VCaP (cell line): ENCODE data around the gene DTHD1.

Experiments used
- H3K27ac ChIP-seq: fragments of 450-650 bp; 2 replicates; pipeline ENCODE4 v1.5.1; 2017
- TF ChIP-seq, protein P1 (sequence below): fragments of 450-650 bp; conservative IDR thresholded peaks from 2 replicates; pipeline ENCODE4 v1.5.1; 2017; ENCODE audit warnings: mild to moderate bottlenecking, moderate library complexity

DTHD1 gene

GRCh38 chr4:36316607-36317006 is 35.2 kb downstream of the DTHD1 start:
- TF ChIP-seq, protein P1, sequence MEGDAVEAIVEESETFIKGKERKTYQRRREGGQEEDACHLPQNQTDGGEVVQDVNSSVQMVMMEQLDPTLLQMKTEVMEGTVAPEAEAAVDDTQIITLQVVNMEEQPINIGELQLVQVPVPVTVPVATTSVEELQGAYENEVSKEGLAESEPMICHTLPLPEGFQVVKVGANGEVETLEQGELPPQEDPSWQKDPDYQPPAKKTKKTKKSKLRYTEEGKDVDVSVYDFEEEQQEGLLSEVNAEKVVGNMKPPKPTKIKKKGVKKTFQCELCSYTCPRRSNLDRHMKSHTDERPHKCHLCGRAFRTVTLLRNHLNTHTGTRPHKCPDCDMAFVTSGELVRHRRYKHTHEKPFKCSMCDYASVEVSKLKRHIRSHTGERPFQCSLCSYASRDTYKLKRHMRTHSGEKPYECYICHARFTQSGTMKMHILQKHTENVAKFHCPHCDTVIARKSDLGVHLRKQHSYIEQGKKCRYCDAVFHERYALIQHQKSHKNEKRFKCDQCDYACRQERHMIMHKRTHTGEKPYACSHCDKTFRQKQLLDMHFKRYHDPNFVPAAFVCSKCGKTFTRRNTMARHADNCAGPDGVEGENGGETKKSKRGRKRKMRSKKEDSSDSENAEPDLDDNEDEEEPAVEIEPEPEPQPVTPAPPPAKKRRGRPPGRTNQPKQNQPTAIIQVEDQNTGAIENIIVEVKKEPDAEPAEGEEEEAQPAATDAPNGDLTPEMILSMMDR, result no peak
- no peak overlapping the region for H3K27ac ChIP-seq

DNA sequence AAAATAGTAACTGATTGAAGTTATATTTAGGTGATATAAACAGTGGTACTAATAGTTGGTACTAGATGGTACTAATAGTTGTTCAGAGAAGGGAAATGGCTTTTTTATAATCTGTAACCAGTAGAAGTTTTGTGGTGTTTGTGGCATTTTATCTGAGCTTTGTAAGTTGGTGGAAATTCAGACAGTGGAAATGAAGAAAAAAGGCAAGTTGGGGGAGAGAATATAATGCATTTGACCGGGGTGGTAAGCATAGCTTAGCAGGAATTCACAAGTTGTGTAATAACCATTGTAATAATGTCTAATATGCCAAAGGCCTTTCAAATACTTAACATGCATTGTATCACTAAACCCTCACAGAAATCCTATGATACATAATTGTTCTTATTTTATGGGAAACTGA is 36.3 kb downstream of the DTHD1 start:
- TF ChIP-seq, protein P1, result no peak
- no peak overlapping the region for H3K27ac ChIP-seq

DNA sequence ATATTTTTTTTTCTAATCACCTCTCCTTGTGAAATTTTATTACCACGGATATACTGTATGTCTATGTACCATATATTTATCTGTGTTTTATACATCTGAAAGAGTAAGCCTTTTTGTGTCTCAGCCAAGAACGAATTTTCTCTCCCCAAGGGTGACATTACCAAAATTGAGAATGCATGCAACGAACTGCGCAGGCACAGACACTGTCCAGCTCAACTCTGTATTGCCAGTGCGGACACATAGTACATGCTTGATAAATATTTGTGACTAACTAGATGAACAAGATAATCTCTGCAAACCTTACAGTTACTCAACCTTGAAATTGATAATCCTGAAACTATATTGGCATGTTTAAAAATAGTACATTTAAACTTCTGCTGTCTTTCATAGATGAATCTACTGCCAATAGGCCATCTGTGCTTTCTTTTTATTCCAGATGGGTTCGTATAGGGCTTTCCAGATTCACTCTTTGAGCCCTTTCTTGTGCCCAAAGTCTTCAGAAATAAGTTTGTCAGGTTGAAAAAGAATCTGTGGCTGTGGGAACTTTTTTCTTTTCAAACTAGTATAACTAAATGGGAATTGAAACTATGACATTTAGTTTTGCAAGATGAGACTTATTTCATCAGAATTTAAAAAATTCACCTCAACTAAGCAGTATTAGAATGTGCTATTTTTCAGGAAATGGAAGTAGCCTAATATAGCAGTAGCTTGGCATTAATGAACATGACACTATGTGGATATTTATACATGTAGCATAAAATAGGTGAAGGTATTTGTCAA is 38.9 kb downstream of the DTHD1 start:
- H3K27ac ChIP-seq, result no peak overlapping the region
- TF ChIP-seq, protein P1, result no peak

GRCh38 chr4:36321176-36321575 is 39.8 kb downstream of the DTHD1 start:
- no peak overlapping the region for H3K27ac ChIP-seq
- TF ChIP-seq, protein P1, result no peak

GRCh38 chr4:36322921-36323354 is 41.5 kb downstream of the DTHD1 start:
- no peak overlapping the region for H3K27ac ChIP-seq
- TF ChIP-seq, protein P1, result no peak

GRCh38 chr4:36323816-36324419 is 42.5 kb downstream of the DTHD1 start:
- TF ChIP-seq, protein P1, result no peak
- H3K27ac ChIP-seq, result no peak overlapping the region

DNA sequence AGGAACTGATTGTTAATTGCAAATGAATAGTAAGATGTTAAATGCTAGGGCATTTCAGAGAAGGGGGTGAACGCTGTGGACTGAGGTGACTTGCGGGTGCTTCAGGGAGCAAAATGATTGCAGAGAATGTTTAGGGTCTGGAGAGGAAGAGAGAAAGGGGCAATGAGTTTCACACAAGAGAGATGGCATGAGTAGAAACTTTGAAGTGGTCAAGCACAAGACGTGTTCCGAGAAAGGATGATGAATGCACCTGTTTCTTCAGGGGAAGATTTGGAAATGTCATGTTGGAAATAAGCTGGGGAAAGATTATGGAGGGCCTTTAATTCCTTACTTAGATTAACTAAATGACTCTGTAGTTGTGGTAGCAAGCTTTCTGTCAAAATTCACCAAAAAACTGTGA is 43.4 kb downstream of the DTHD1 start:
- TF ChIP-seq, protein P1, result no peak

More for the DNA sequence above, 43.4 kb downstream of the DTHD1 start:
- no peak overlapping the region for H3K27ac ChIP-seq
